ENCODE results near the gene PRRT3.
A peak's percentile ranks its signal among the peaks of the same experiment; 100 is the strongest.
"Not testable (repeated sequence)": the region's sequence is repeated elsewhere in the genome, so short reads cannot be mapped to it uniquely, and the experiment has no call there.

The PRRT3 gene

DNA sequence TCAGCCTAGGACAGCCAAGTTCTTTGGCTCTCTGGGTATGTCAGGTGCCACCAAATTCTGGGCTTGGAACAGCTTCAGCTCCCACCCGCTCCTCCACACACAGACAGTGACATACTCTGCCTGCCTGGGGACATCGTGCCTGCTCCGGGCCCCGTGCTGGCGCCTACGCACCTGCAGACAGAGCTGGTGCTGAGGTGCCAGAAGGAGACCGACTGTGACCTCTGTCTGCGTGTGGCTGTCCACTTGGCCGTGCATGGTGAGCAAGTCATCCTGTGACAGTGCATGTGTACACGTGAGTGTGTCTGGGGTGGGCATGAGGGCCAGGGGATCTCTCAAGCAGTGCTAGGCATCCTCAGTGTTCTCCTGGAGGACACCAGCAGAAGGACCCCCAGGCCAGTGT, 34.4 kb downstream of the PRRT3 start:
- no peak for DNase-seq

DNA sequence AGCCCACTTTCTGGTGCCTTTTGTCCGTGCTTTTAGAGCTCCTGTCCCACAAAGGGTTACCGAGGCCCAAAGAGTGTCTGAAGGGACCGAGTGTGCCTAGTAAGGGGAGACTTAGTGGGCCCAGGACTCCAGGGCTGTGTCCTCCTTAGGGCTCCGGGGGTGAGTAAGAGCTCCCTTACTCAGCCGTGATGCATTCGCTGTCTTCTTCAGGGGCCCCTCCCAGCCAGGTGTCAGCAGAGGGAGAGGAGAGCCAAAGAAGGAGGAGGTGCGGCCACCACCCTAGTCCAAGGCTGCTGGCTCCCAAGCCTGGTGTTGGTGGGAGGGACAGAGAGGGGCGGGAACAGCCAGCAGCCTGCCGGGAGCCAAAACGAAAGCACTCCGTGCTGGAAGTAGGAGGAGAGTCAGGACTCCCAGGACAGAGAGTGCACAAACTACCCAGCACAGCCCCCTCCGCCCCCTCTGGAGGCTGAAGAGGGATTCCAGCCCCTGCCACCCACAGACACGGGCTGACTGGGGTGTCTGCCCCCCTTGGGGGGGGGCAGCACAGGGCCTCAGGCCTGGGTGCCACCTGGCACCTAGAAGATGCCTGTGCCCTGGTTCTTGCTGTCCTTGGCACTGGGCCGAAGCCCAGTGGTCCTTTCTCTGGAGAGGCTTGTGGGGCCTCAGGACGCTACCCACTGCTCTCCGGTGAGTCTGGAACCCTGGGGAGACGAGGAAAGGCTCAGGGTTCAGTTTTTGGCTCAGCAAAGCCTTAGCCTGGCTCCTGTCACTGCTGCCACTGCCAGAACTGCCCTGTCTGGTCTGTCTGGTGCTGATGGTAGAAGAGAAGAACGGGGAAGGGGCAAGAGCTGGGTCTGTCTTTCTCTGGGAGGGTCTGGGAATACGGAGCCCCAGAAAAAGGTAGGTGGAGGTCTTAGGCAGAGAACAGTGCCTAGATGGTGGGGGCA, 35.2 kb downstream of the PRRT3 start, which contains the start of gene IL17RC:
Gene IL17RC (plus strand): TSS at position 365 of the 947 bp plus-strand sequence. CDS start 218 bp downstream, at position 583.
- DNase-seq = peak; percentile 73 to 88

- DNase-seq = peak in 1 of 2 experiments; percentile 27
Measured at GRCh38 chr3:9916346-9916733, 35.9 kb downstream of the PRRT3 start.

DNA sequence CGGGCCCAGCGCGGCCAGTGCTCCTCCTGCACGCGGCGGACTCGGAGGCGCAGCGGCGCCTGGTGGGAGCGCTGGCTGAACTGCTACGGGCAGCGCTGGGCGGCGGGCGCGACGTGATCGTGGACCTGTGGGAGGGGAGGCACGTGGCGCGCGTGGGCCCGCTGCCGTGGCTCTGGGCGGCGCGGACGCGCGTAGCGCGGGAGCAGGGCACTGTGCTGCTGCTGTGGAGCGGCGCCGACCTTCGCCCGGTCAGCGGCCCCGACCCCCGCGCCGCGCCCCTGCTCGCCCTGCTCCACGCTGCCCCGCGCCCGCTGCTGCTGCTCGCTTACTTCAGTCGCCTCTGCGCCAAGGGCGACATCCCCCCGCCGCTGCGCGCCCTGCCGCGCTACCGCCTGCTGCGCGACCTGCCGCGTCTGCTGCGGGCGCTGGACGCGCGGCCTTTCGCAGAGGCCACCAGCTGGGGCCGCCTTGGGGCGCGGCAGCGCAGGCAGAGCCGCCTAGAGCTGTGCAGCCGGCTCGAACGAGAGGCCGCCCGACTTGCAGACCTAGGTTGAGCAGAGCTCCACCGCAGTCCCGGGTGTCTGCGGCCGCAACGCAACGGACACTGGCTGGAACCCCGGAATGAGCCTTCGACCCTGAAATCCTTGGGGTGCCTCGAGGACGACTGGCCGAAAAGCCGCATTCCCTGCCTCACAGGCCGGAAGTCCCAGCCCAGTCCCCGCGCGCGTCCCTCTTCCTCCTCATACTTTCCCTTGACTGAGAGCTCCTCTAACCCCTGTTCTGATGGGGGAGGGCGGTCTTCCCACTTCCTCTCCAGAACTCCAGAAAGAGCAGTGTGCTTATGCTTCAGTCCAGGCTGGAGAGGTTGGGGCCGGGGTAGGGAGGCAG, 36.7 kb downstream of the PRRT3 start:
- DNase-seq = peak in 1 of 2 experiments; percentile 70

DNA sequence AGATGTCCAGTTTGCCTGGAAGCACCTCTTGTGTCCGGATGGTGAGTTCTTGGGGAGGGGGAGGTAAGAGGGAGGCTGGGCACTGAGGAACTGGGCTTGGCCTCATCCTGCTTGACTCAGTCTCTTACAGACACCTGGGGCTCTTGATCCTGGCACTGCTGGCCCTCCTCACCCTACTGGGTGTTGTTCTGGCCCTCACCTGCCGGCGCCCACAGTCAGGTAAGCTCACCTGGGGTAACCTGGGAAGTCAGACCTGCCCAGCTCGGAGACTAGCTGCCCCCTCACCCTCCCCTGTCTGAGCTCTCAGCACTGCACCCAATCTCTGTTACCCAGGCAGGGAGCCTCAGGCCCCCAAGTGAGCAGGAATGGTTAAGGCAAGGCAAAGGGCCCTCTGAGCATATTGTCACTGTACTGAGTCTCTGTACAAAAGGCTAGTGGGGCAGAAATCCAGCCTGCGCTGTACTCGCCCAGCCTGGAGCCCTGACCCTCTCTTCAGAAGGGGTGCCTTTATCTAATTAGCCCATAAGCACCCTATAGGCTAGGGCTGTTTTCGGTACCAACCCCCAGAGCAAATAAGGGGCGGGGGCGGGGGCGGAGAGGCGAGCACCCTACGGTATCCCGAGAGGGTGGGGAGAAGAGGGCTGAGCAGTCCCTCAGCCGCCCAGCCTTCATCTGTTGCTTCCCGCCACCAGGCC, 37.5 kb downstream of the PRRT3 start:
- DNase-seq = no peak

DNA sequence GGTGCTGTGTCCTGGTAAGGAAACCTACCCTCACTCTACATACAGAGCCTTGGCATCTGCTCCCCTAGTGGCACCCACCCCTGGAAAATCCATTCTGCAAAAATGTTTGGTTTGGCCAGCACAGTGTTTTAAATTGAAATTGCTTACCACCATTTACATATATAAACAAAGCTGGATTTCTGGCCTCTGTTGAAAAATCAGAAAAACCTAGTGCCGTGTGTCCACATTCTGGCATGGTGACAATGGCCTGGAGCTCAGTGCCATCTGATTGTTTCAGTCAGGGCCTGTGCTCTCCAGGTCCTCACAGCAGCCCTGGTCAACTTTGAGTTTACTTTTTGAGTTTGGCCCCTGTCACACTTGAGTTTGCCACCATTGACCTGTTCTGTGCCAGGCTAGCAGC, 38.2 kb downstream of the PRRT3 start:
- no peak for DNase-seq

DNA sequence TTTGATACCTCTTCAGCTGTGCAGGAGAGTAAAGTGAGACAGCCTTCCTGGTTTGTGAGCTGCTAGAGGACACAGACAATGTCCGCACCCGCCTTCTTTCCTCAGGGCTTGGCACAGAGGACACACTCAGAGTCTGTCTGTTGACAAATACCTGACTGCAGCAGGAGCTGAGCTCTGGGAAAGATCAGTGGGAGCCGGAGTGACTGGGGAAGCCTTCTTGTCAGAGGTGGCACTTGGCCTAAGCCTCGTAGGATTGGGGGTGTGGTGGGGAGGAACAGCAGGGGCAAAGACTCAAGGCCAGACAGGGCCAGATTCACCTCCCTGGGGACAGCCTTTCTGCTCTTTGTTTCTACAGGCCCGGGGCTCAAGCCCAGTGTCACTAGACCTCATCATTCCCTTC, 38.6 kb downstream of the PRRT3 start:
- peak in 1 of 2 experiments; percentile 14 for DNase-seq

DNA sequence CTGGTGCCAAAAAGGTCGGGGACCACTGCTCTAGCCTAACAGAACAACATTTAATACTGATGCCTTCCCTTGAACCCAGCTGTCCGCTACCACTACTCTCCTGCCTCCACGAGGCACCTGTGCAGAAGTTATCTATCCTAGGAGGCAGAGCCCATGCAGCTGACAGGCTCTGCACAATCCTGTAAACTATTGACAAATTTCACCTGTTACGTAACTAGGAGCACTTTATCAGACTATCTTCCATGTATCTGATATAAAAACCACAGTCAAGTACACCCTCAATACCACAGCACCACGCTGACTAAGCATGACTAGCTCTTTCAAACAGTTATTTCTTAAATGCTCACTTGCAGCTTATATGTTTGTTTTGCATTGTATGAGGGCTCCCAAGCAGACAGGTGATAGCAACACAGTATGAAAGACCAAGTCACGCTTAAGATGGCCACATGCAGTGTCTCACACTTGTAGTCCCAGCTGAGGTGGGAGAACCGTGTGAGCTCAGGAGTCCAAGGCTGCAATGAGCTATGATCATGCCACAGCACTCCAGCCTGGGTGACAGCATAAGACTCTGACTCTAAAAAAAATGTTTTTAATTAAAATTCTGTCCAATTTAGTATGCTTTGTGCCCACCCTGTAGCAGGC, 39.8 kb downstream of the PRRT3 start:
- DNase-seq = no peak

GRCh38 chr3:9911863-9912262, 40.3 kb downstream of the PRRT3 start:
- no peak for DNase-seq

- DNase-seq = no peak
Measured at GRCh38 chr3:9909221-9910013, 42.8 kb downstream of the PRRT3 start.

DNA sequence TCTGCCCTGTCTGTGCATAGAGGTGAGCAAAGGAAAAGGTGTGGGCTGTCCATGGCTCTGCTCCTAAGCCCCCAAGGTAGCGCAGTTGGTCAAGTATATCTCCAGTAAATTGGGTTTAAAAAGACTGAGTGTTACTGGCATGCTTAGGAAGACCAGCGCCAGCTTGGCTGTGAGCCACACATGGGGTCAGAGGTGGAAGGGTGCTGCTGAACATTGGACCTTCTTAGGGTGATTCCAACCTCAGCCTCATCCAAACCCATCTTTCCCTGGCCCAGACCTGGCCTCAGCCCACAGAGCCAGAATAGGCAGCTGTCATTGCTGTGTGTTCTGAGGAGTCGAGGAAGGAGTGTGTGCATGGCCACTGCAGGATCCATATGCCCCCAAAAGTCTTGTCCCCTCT, 43.9 kb downstream of the PRRT3 start:
- no peak for DNase-seq

DNA sequence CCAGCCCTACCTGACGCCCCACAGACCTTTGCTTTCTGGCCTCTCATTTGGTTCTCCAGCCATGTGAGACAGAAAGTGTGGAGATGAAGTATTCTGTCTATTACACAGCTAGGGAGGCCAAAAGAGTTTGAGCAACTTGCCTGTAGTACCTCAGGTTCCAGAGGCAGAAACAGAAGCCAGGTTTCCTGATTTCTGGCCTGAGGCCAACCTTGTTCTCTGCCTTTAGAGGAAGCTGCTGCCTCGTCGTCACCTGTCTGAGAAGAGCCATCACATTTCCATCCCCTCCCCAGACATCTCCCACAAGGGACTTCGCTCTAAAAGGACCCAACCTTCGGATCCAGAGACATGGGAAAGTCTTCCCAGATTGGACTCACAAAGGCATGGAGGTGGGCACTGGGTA, 45.7 kb downstream of the PRRT3 start:
- no peak for DNase-seq

DNA sequence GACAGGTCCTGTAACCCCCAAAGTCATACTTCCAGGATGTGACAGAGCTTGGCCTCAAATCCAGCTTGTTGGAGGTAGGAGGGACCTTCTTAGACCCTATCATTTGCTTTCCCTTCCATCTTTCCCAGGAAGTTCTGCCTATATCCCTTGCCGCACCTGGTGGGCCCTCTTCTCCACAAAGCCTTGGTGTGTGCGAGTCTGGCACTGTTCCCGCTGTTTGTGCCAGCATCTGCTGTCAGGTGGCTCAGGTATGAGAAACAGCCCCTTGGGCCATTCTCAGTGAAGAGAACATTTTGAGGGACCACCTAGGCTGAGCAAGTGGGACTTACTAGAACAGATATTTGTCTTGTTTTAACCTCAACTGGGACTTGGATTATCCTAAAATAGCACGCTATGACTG, 48.3 kb downstream of the PRRT3 start:
- no peak for DNase-seq

DNA sequence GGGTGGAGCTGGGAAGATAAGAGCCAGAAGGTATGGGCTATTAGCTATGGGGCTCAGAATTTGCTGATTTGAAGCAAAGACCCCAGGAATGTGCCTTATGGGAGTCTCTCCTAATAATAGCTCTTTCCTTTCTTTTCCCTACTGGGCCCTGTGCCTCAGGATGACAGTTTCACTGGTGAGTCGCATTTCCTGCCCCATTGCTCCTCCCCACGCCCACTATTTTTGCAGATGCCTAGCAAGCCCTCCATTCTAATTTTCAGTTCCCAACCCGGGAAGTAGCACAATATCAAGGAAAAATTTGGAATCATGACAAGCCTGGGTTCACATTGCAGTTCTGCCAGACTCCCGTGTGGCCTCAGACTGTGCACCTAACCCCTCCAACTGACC, 49.0 kb downstream of the PRRT3 start:
- no peak for DNase-seq

DNA sequence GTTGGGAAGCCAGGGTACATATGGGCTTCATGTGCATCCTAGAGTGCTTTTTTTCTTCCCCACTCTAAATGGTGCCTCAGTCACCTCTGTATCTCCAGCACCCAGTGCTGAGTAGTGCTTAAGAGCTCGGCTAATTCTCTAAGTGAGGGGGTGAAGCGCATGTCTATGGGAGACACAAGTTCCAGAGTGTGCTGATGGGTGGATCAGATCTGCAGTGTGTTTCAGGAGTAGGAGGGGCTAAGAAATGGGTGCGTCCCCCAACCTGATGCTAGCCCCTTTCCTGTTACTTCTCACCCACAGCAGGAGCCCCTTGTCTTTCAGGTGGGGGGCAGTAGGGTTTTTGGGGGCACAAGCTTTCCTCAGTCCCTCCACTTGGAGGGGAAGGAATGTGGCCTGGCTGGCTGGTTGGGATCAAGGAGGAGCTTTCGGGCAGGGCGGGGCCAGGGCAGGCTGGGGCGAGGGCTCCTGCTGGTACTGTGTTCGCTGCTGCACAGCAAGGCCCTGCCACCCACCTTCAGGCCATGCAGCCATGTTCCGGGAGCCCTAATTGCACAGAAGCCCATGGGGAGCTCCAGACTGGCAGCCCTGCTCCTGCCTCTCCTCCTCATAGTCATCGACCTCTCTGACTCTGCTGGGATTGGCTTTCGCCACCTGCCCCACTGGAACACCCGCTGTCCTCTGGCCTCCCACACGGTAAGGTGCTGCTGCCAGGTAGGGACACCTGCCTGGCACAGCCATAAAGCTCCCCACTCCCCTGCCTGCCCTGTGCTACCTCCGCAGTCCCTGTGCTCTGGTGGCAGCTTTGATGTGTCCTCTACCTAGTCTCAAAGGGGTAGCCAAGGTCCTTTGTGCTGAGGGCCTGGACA, 49.6 kb downstream of the PRRT3 start, which contains the start of gene IL17RE:
Gene IL17RE (plus strand): TSS at position 477 of the 866 bp plus-strand sequence. CDS start 85 bp downstream, at position 562.
- DNase-seq = peak in 1 of 2 experiments; percentile 3

DNA sequence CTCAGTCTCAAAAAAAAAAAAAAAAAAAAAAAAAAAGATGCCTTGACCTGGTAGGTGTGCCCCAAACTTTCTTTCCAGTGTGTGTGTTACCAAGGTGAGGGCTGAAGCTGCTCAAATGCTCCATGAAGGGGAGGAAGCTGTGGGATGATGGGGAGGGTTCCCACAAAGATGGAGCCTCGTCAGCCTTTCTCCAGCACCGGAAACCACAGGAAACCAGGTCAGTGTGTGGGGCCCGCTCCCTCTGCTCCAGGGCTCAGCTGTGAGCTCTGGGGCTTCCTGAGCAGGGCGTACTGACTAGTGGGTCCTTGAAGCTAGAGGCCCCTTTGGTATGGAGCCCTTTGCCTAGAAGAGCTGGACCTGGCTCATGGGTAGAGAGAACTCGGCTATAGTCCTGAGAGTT, 50.2 kb downstream of the PRRT3 start:
- DNase-seq = no peak

DNA sequence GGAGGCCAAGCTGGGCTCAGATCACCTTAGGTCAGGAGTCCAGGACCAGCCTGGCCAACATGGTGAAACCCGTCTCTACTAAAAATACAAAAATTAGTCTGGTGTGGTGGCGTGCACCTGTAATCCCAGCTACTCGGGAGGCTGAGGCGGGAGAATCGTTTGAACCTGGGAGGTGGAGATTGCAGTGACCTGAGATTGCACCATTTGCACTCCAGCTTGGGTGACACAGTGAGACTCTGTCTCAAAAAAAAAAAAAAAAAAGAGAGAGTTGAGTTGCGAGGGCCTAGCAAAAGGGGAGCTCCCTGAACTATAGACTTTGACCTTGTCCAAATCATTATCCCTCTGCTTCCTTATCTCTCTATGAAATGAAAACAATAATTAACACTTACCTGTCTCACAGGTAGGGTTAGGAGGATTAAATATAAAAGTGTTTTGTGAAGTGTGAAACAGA, 51.2 kb downstream of the PRRT3 start:
- DNase-seq = not testable (repeated sequence)

GRCh38 chr3:9899289-9899791, 52.9 kb downstream of the PRRT3 start:
- DNase-seq = no peak

GRCh38 chr3:9898467-9899241, 53.6 kb downstream of the PRRT3 start:
- no peak for DNase-seq
